H1 (cell line): ENCODE results near the gene TMEM179B. TPM values are rescaled to one million over a fixed set of nuclear protein-coding genes. Genes with fewer than 3 reads are reported as not detected.

Experiments
- CTCF ChIA-PET: fragments of 300-600 bp; sonication (Branson Sonifier 250); formaldehyde crosslinking; loops from one replicate; lab custom pipeline; 2021; ENCODE audit not compliant: partially characterized antibody; lab: Charles Lee
- POLR2A ChIA-PET: fragments of 300-600 bp; sonication (Branson Sonifier 250); formaldehyde crosslinking; loops from one replicate; lab custom pipeline; 2021; ENCODE audit warnings: inconsistent platforms; ENCODE audit not compliant: partially characterized antibody; lab: Charles Lee
- DNase-seq, 2 experiments: peaks; one replicate each; pipeline versions ENCODE4 v3.0.0 to v3.0.0-alpha.2; 2010 to 2022; ENCODE audit warnings: low spot score in 2 of 2, low read depth in 1 of 2, mixed read lengths in 1 of 2
- FAIRE-seq: peaks from 2 replicates; lab custom pipeline; 2011; peaks lifted over from hg19 to GRCh38; lab: Jason Lieb, UNC
- H2AFZ ChIP-seq: 2 replicates; pipeline ENCODE4 v1.8.1; 2012; ENCODE audit warnings: low read length, inconsistent platforms
- H2AK5ac ChIP-seq: 2 replicates; pipeline ENCODE4 v1.6.1; 2013; ENCODE audit warnings: low read depth, low read length
- H2BK120ac ChIP-seq: replicated peaks from 2 replicates; pipeline ENCODE3; 2013; ENCODE audit warnings: low read depth, low read length, inconsistent platforms
- H2BK12ac ChIP-seq: 2 replicates; pipeline ENCODE4 v1.6.1; 2013; ENCODE audit warnings: low read depth, low read length
- H2BK15ac ChIP-seq: 2 replicates; pipeline ENCODE4 v1.6.1; 2013; ENCODE audit warnings: low read length
- H2BK20ac ChIP-seq: 2 replicates; pipeline ENCODE4 v1.6.1; 2013; ENCODE audit warnings: low read length
- H2BK5ac ChIP-seq: 2 replicates; pipeline ENCODE4 v1.6.1; 2013; ENCODE audit warnings: low read depth, low read length
- H3K14ac ChIP-seq: 2 replicates; pipeline ENCODE4 v1.6.1; 2013; ENCODE audit warnings: inconsistent platforms; ENCODE audit not compliant: insufficient read length
- H3K18ac ChIP-seq: 2 replicates; pipeline ENCODE4 v1.6.1; 2013; ENCODE audit warnings: low read length; ENCODE audit errors: extremely low read depth
- H3K23ac ChIP-seq: 2 replicates; pipeline ENCODE4 v1.6.1; 2013; ENCODE audit warnings: inconsistent platforms; ENCODE audit not compliant: insufficient read length
- H3K23me2 ChIP-seq: 2 replicates; pipeline ENCODE4 v1.6.1; 2013; ENCODE audit warnings: low read depth, low read length
- H3K27ac ChIP-seq: 2 replicates; pipeline ENCODE4 v1.6.1; 2011; ENCODE audit warnings: low read depth, low read length, inconsistent platforms
- H3K27me3 ChIP-seq, 4 experiments: replicated peaks in 1 of 4; 1 replicate in 1 of 4; 2 replicates in 3 of 4; pipeline versions ENCODE4 v1.6.1 to v1.8.1; 2011 to 2013; ENCODE audit warnings: low read length in 3 of 4, mild to moderate bottlenecking in 3 of 4, inconsistent platforms in 2 of 4, mixed read lengths in 2 of 4, moderate library complexity in 1 of 4; ENCODE audit not compliant: control insufficient read depth in 3 of 4, insufficient read depth in 3 of 4; ENCODE audit errors: extremely low read depth in 1 of 4
- H3K36me3 ChIP-seq, 4 experiments: 2 replicates each; pipeline versions ENCODE4 v1.6.1 to v1.8.1; 2011 to 2013; ENCODE audit warnings: mild to moderate bottlenecking in 4 of 4, low read length in 3 of 4, moderate library complexity in 2 of 4, control low read depth in 1 of 4, inconsistent platforms in 1 of 4; ENCODE audit not compliant: insufficient read depth in 4 of 4, control insufficient read depth in 2 of 4
- H3K4ac ChIP-seq: replicated peaks from 2 replicates; pipeline ENCODE3; 2013; ENCODE audit warnings: low read length, low read depth, mixed read lengths, inconsistent platforms; ENCODE audit not compliant: insufficient read length
- H3K4me1 ChIP-seq, 4 experiments: replicated peaks in 1 of 4; 1 replicate in 1 of 4; 2 replicates in 3 of 4; pipeline versions ENCODE4 v1.6.1 to v1.8.1; 2011 to 2013; ENCODE audit warnings: low read length in 3 of 4, inconsistent platforms in 2 of 4, mixed read lengths in 1 of 4; ENCODE audit not compliant: insufficient read depth in 4 of 4, control insufficient read depth in 3 of 4
- H3K4me2 ChIP-seq, 2 experiments: 2 replicates each; pipeline versions ENCODE4 v1.6.1 to v1.8.1; 2011 to 2013; ENCODE audit warnings: low read depth in 2 of 2, low read length in 2 of 2, control low read depth in 1 of 2, inconsistent platforms in 1 of 2, mild to moderate bottlenecking in 1 of 2; ENCODE audit not compliant: insufficient read depth in 1 of 2
- H3K4me3 ChIP-seq, 4 experiments: fragments of 200-600, 300-600 bp in 1 of 4; sonication (generic), shearing (Covaris generic), sonication (Bioruptor Twin) in 1 of 4; 2 replicates each; pipeline versions ENCODE4 v1.5.1 to v1.8.1; 2011 to 2016; ENCODE audit warnings: low read length in 4 of 4, low read depth in 3 of 4, control low read depth in 2 of 4, inconsistent platforms in 2 of 4, mild to moderate bottlenecking in 2 of 4, mixed read lengths in 1 of 4, moderate library complexity in 1 of 4; ENCODE audit not compliant: insufficient read depth in 2 of 4; ENCODE audit errors: extremely low read depth in 1 of 4
- H3K56ac ChIP-seq: replicated peaks from 2 replicates; pipeline ENCODE3; 2013; ENCODE audit warnings: low read depth, mild to moderate bottlenecking, mixed read lengths, low read length, inconsistent platforms; ENCODE audit not compliant: insufficient read length
- H3K79me1 ChIP-seq: 2 replicates; pipeline ENCODE4 v1.6.1; 2013; ENCODE audit warnings: low read depth, low read length, control low read depth
- H3K79me2 ChIP-seq, 2 experiments: 2 replicates each; pipeline versions ENCODE4 v1.6.1 to v1.8.1; 2012 to 2013; ENCODE audit warnings: low read length in 2 of 2, mild to moderate bottlenecking in 2 of 2, inconsistent platforms in 1 of 2; ENCODE audit not compliant: insufficient read depth in 2 of 2, control insufficient read depth in 1 of 2
- H3K9ac ChIP-seq, 4 experiments: replicated peaks in 1 of 4; 1 replicate in 1 of 4; 2 replicates in 3 of 4; pipeline versions ENCODE4 v1.6.1 to v1.8.1; 2011 to 2013; ENCODE audit warnings: low read depth in 3 of 4, low read length in 3 of 4, control low read depth in 2 of 4, mild to moderate bottlenecking in 2 of 4, moderate library complexity in 2 of 4, inconsistent platforms in 1 of 4; ENCODE audit errors: extremely low read depth in 1 of 4
- H3K9me3 ChIP-seq, 2 experiments: 2 replicates each; pipeline versions ENCODE4 v1.6.1 to v1.8.1; 2012 to 2013; ENCODE audit warnings: mild to moderate bottlenecking in 2 of 2, moderate library complexity in 2 of 2, control low read depth in 1 of 2, inconsistent platforms in 1 of 2, low read depth in 1 of 2, low read length in 1 of 2, mixed read lengths in 1 of 2; ENCODE audit not compliant: insufficient read depth in 2 of 2
- H4K20me1 ChIP-seq, 2 experiments: replicated peaks in 1 of 2; 2 replicates each; pipeline versions ENCODE3 to v1.8.1; 2011 to 2013; ENCODE audit warnings: inconsistent platforms in 2 of 2, low read length in 2 of 2, mild to moderate bottlenecking in 1 of 2; ENCODE audit not compliant: insufficient read depth in 2 of 2, control insufficient read depth in 1 of 2
- H4K5ac ChIP-seq: 2 replicates; pipeline ENCODE4 v1.6.1; 2013; ENCODE audit warnings: low read length, low read depth, mixed read lengths, inconsistent platforms; ENCODE audit not compliant: insufficient read length
- H4K8ac ChIP-seq: 2 replicates; pipeline ENCODE4 v1.8.0; 2013; ENCODE audit warnings: mild to moderate bottlenecking, moderate library complexity, low read length, inconsistent platforms; ENCODE audit not compliant: insufficient read depth; ENCODE audit errors: extremely low read depth
- H4K91ac ChIP-seq: replicated peaks from 2 replicates; pipeline ENCODE3; 2013; ENCODE audit warnings: low read length, mixed read lengths, inconsistent platforms; ENCODE audit not compliant: insufficient read length
- CTBP2 ChIP-seq: IDR thresholded peaks from 2 replicates; pipeline ENCODE4 v1.7.0; 2011; ENCODE audit warnings: borderline replicate concordance, mild to moderate bottlenecking, moderate library complexity, mixed read lengths, low read length; ENCODE audit not compliant: insufficient read depth, insufficient read length
- HDAC2 ChIP-seq, 2 experiments: fragments of 300-600 bp in 1 of 2; sonication (generic) in 1 of 2; IDR thresholded peaks; 2 replicates each; pipeline ENCODE4 v1.6.1; 2011 to 2012; ENCODE audit warnings: low read depth in 2 of 2, low read length in 2 of 2, mild to moderate bottlenecking in 2 of 2, moderate library complexity in 2 of 2, borderline replicate concordance in 1 of 2, inconsistent platforms in 1 of 2
- JUN ChIP-seq: IDR thresholded peaks from 2 replicates; pipeline ENCODE4 v1.6.1; 2011; ENCODE audit warnings: low read depth, mild to moderate bottlenecking, improper control_type of control experiment, low read length
- NANOG ChIP-seq: IDR thresholded peaks from 2 replicates; pipeline ENCODE4 v1.6.1; 2011; ENCODE audit warnings: low read length, low read depth, mild to moderate bottlenecking, inconsistent platforms; ENCODE audit not compliant: insufficient read depth, poor library complexity, severe bottlenecking
- POLR2A ChIP-seq, 2 experiments: IDR thresholded peaks; 1 replicate in 1 of 2; 2 replicates in 1 of 2; pipeline ENCODE4 v1.6.1; 2011; ENCODE audit warnings: low read depth in 2 of 2, low read length in 2 of 2, mild to moderate bottlenecking in 2 of 2; ENCODE audit errors: control extremely low read depth in 1 of 2
- RFX5 ChIP-seq: IDR thresholded peaks from 2 replicates; pipeline ENCODE4 v1.6.1; 2011; ENCODE audit warnings: low read depth, low read length, improper control_type of control experiment, borderline replicate concordance
- RXRA ChIP-seq: IDR thresholded peaks from 2 replicates; pipeline ENCODE4 v1.6.1; 2011; ENCODE audit warnings: low read depth, mild to moderate bottlenecking, low read length, moderate library complexity; ENCODE audit not compliant: insufficient read depth
- SIX5 ChIP-seq: IDR thresholded peaks from 2 replicates; pipeline ENCODE4 v1.6.1; 2011; ENCODE audit warnings: mild to moderate bottlenecking, low read depth, low read length
- SP1 ChIP-seq: IDR thresholded peaks from 2 replicates; pipeline ENCODE4 v1.6.1; 2011; ENCODE audit warnings: low read depth, low read length
- SRF ChIP-seq: IDR thresholded peaks from 2 replicates; pipeline ENCODE4 v1.6.1; 2011; ENCODE audit warnings: mild to moderate bottlenecking, low read depth, low read length, moderate library complexity
- TCF12 ChIP-seq: IDR thresholded peaks from 2 replicates; pipeline ENCODE4 v1.6.1; 2011; ENCODE audit warnings: low read depth, mild to moderate bottlenecking, low read length
- WGBS, 2 experiments: shearing (Covaris generic) in 1 of 2; methylation state at CpG; one replicate each; pipeline versions ENCODE4 v1.1.6 to v1.1.7; 2013 to 2015; ENCODE audit warnings: low lambda C conversion rate in 2 of 2, mixed read lengths in 2 of 2, inconsistent platforms in 1 of 2, low coverage in 1 of 2, missing lambda C conversion rate in 1 of 2; ENCODE audit not compliant: insufficient replicate concordance in 2 of 2, insufficient coverage in 1 of 2, insufficient read length in 1 of 2; ENCODE audit errors: extremely low coverage in 1 of 2, missing lambda C conversion rate in 1 of 2; 5-methylcytosine and 5-hydroxymethylcytosine counted together
- polyA plus RNA-seq, 7 experiments: library from polyadenylated mRNA; depleted of rRNA in 3 of 7; stranded (reverse) in 5 of 7; unstranded in 2 of 7; fragments of >200 nt in 5 of 7; fragments of 200-250 nt in 2 of 7; gene quantifications; 1 replicate in 5 of 7; 2 replicates in 1 of 7; 4 replicates in 1 of 7; pipeline versions ENCODE4 v1.2.1 to v1.2.3, GENCODE V29; 2011 to 2013; ENCODE audit warnings: missing spikeins in 2 of 7, mixed read lengths in 2 of 7
- total RNA-seq: library from RNA; stranded (reverse); fragmentation: NEBNext Ultra II Directional; extraction: Animal tissue kit (Norgen Biotek cat#: 25700); gene quantifications from 2 replicates; pipeline ENCODE4 v1.2.1, GENCODE V29; 2021
- TF ChIP-seq, protein P1 (sequence below): IDR thresholded peaks from 2 replicates; pipeline ENCODE4 v1.6.1; 2012; ENCODE audit warnings: low read length, inconsistent platforms

The TMEM179B gene
- total and polyA plus RNA-seq, 2 of the 8 experiments (the other 6 are each of a cell fraction or from before 2014, with no cell fraction given), result 18.6 to 62.2 TPM

DNA sequence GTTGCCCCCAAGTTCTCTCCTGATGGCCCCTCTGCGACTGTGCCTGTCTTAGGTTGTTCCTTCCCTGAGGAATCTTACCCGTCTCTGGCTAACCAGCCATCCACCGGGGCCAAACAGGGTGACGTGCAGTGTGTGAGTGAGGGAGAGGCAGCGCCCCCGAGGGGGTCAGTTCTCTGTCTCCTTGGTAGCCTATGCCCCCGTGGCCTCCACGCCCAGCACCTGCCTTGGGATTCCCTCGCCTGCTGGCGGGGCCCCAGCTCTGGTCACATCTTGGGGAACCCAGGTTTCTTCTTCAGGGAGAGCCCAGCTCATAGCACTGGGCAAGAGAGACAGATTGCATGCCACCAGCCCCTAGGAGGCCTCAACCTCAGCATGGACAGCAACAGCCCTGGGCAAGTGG, 12.3 kb downstream of the TMEM179B start:
- Histone ChIP-seq H3K9me3 (no peaks in the 10 kb centered on the region), H3K14ac (no peak overlapping the region), H3K79me2 (peaks cover 2 to 13% of the 10 kb centered on the region in 2 experiments; a peak in 3 of 4 replicates), H2BK5ac (no peak overlapping the region), H2AK5ac (no peak overlapping the region), H3K4me1 (0 out of 7 replicates have a peak, but pooled peaks cover 0 to 2% (median 0%) of the 10 kb centered on the region in 4 experiments), H3K23me2 (peaks cover under 1% of the 10 kb centered on the region; the same call in 1 of the 2 replicates), H4K91ac (no peak overlapping the region), H3K4me3 (no peak overlapping the region), H4K5ac (no peak overlapping the region), H2BK20ac (no peak overlapping the region), H3K18ac (no peak overlapping the region), H2BK15ac (no peak overlapping the region), H3K36me3 (peaks cover 36 to 73% (median 57%) of the 10 kb centered on the region in 4 experiments), H3K27ac (no peak overlapping the region), H3K9ac (no peak overlapping the region), H3K27me3 (no peaks in the 10 kb centered on the region), H2BK12ac (no peak overlapping the region), H3K79me1 (peaks cover 4% of the 10 kb centered on the region; the same call in 1 of the 2 replicates), H2AFZ (no peak overlapping the region), H4K20me1 (peaks cover 2 to 3% of the 10 kb centered on the region in 2 experiments), H2BK120ac (no peak overlapping the region), H3K23ac (no peak overlapping the region), H3K4me2 (no peak overlapping the region), H3K4ac (no peak overlapping the region), H4K8ac (no peak overlapping the region), H3K56ac (no peak overlapping the region)
- ChIA-PET CTCF (interaction anchor here (3.8 kb wide), 1 partner anchor 10 kb away, joined by 15 read pairs; no protein-coding TSS in a partner anchor), POLR2A (interaction anchor here (0.7 to 10.0 kb wide), 9 partner anchors 9 to 56 kb away, joined by 3 to 251 read pairs (median 5); partner anchors contain the start of genes STX5, TAF6L, TEX54 and TMEM179B)
- FAIRE-seq (no peak), DNase-seq (no peak)
- WGBS, 2 experiments, result 96% methylated on average over 9 of the region's 10 CpGs; no CpG with 5 or more reads in 1 of the 2 experiments
- TF ChIP-seq RXRA (no peak), JUN (no peak), SIX5 (no peak), POLR2A (IDR thresholded peaks at IDR 0.05; ENCODE audit: control extremely low read depth in 1 of 2, low read depth in 2 of 2, low read length in 2 of 2) (no peak), SP1 (no peak), RFX5 (no peak), TCF12 (no peak), NANOG (no peak), HDAC2 (IDR thresholded peaks at IDR 0.05; ENCODE audit: borderline replicate concordance in 1 of 2, low read depth in 2 of 2, low read length in 2 of 2) (no peak), CTBP2 (no peak), SRF (no peak)
- TF ChIP-seq, protein P1, sequence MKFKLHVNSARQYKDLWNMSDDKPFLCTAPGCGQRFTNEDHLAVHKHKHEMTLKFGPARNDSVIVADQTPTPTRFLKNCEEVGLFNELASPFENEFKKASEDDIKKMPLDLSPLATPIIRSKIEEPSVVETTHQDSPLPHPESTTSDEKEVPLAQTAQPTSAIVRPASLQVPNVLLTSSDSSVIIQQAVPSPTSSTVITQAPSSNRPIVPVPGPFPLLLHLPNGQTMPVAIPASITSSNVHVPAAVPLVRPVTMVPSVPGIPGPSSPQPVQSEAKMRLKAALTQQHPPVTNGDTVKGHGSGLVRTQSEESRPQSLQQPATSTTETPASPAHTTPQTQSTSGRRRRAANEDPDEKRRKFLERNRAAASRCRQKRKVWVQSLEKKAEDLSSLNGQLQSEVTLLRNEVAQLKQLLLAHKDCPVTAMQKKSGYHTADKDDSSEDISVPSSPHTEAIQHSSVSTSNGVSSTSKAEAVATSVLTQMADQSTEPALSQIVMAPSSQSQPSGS, result no peak
